GM19193 (cell line): ENCODE measurements around the gene CLIC3.

Source experiments
- POLR2A ChIP-seq: IDR thresholded peaks from 4 replicates; pipeline ENCODE4 v1.6.1; 2011; ENCODE audit not compliant: insufficient read depth, insufficient read length; ENCODE audit errors: extremely low read depth

Gene CLIC3

GRCh38 chr9:136995772-136996311 lies 526 bp downstream of the CLIC3 start:
- no peak for TF ChIP-seq POLR2A

GRCh38 chr9:136995362-136995761 lies 1.0 kb downstream of the CLIC3 start:
- TF ChIP-seq POLR2A: no peak

- TF ChIP-seq POLR2A: no peak
Observed at GRCh38 chr9:136994888-136995230, 1.5 kb downstream of the CLIC3 start.

GRCh38 chr9:136994180-136994887 lies 2.0 kb downstream of the CLIC3 start:
- TF ChIP-seq POLR2A: no peak

- no peak for TF ChIP-seq POLR2A
Observed at GRCh38 chr9:136992819-136993369, 3.5 kb downstream of the CLIC3 start.

GRCh38 chr9:136991993-136992818 lies 4.2 kb downstream of the CLIC3 start, which contains the start of gene PAXX:
Gene PAXX, plus strand, starts transcription at chr9:136992422. Its CDS starts 22 bp downstream, at chr9:136992444.
- peak; percentile 64 for TF ChIP-seq POLR2A

- no peak for TF ChIP-seq POLR2A
Observed at GRCh38 chr9:136990242-136990911, 6.0 kb downstream of the CLIC3 start.

- TF ChIP-seq POLR2A: no peak
Observed at GRCh38 chr9:136988872-136989271, 7.5 kb downstream of the CLIC3 start.

GRCh38 chr9:136985853-136986252 lies 10.5 kb downstream of the CLIC3 start:
- no peak for TF ChIP-seq POLR2A

GRCh38 chr9:136985027-136985602 lies 11.3 kb downstream of the CLIC3 start:
- no peak for TF ChIP-seq POLR2A

GRCh38 chr9:136984464-136985026 lies 11.8 kb downstream of the CLIC3 start:
- no peak for TF ChIP-seq POLR2A

GRCh38 chr9:136983656-136984314 lies 12.6 kb downstream of the CLIC3 start:
- no peak for TF ChIP-seq POLR2A

- no peak for TF ChIP-seq POLR2A
Observed at GRCh38 chr9:136983167-136983566, 13.2 kb downstream of the CLIC3 start.
